HL-60 (cell line): Measurements from ENCODE around the gene PCSK5.

ENCODE experiments used
- CTCF ChIP-seq: IDR thresholded peaks from one replicate; pipeline ENCODE4 v1.5.1; 2011; ENCODE audit warnings: low read length, control low read depth, inconsistent platforms; ENCODE audit not compliant: insufficient read depth
- POLR2AphosphoS5 ChIP-seq: IDR thresholded peaks from 2 replicates; pipeline ENCODE4 v1.6.1; 2012; ENCODE audit warnings: low read depth
- REST ChIP-seq: IDR thresholded peaks from 2 replicates; pipeline ENCODE4 v1.6.1; 2012; ENCODE audit warnings: low read depth; ENCODE audit not compliant: insufficient replicate concordance

GRCh38 chr9:75871624-75872023, 18.8 kb upstream of the PCSK5 start:
- no peak for TF ChIP-seq CTCF
- TF ChIP-seq POLR2AphosphoS5 = no peak
- no peak for TF ChIP-seq REST
